Midbrain (tissue), 1 donor: Measurements from ENCODE around the gene LRRC4C.

Experiments
- DNase-seq: peaks from one replicate; lab custom pipeline; 2025; lab: John Stamatoyannopoulos, UW

LRRC4C gene

DNA sequence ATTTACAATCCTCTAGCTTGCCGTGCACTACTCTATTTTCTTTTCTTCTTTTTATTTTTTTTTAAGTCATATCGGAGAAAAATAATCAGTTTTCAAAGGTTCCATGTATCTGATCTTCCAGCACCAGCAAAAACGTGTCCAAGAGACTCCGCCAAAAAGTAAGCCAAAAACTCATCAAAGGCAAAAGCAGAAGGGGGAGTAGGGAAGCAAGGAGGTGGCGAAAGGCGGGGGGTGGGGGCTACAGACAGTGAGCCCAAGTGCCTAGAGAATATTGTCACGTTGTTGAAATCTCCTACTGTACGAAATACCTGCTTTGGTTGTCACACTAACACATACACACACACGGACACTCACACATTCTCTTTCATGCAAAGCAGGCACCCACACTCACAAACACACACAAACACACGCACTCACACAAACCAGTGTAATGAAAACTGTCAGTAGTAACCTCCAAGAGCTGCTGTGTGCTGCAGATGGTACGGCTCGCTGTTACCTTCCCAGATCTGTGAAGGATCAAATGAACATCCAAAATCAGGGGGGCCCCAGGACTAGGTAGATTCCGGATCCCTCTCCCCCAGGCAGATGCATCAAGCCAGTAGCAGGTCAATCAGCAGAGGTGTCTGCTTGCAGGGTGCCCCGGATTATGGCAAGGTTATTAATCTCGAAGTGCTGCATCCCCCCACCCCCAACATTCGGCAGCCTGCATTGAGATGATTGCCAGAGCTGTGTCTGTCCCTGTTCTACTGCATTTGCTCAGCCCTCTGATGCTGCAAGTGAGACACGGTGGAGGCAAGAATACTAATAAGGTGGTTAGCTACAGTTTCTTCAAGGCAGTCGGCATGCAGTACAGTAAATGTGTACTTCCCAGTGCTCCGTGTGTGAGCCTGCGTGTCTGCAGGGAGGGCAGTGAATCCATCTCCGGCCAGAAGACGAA, at the start of gene LRRC4C:
TSS of gene LRRC4C (minus strand) at position 188 of the 937 bp plus-strand sequence.
- no peak for DNase-seq

DNA sequence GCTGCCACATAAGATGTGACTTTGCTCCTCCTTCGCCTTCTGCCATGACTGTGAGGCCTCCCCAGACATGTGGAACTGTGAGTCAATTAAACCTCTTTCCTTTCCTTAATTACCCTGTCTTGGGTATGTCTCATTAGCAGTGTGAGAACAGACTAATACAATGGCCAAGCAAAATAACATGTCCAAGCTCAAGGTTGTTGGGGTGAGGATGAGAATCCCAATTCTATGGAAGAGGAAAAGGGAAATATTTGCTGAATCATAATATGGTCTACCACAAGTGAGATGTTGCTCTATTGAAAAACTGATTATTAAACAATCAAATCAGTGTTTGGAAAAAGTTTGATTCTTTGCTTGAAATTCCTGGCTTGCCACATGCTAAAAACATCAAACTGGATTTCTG, 48.7 kb upstream of the LRRC4C start:
- no peak for DNase-seq

DNA sequence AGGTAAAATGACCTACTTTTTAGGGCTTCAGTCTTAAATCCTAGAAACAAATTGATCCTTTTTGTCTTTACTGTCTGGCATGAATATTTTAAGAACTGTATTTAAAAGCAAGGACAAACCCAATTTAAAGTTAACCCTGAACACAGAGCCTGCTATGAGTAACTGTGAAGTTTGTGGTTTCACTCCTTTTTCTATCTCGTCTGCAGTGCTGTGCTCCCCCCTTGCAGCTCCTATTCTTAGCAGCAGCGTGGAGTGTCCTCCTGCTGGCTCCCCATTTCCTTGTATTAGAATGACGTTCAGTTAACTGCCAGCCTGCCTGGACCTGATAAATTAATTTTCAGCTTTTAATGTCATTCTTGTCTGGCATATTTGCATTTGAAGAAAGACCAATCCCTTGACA, 40.0 kb upstream of the LRRC4C start:
- no peak for DNase-seq

DNA sequence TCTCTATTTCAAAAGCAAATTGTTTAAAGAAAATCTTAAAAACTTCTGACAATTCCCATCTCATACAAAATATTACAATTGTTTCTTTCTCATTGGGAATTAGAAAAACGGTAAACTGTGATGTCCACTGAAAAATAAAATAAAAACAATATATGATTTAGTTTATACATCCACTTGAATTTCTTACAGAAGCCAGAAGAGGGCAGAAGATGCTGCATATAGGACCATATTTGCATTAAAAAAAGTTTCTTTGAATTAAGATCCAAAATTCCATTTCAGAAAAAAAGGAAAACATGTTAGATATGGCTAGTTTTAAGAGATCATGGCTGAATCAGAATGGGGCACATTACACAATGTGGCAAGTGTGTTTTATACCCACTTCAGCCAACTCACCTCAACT, 39.3 kb upstream of the LRRC4C start:
- DNase-seq, result no peak

DNA sequence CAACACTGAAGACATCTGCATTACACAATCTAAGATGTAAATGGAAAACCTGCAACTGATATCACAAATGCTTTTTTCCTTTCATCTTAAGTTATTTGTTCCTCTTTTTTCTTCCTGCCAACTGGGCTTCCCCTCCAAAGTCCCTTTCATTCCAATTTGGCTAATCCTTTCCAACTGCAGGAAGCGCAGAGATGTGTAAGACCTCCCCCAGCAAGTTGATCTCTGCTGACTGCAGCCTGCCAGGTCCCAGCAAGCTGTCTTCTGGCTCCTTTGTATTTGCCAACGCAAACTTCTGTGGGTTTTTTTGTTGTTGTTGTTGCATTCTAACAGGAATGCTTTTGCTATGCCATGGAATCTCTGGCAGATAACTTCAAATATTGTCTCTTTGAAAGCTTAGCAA, 38.5 kb upstream of the LRRC4C start:
- no peak for DNase-seq

DNA sequence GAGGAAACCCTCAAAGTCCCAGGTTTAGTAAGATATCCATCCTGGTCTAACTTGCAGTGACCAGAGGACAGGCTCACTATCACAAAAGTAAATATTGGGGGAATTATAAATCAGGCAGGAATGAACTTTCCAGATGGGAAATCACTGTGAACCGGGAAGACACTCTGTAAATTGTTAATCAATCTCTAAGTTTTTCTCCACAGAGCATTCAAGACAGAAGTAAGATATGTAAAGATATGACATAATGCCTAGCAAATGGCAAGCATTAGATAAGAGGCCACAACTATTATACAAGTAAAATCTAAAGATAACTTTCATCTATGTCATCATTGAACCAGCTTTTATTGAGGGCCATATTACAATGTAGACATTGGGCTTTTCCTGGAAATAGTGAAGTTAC, 35.3 kb upstream of the LRRC4C start:
- DNase-seq, result no peak

DNA sequence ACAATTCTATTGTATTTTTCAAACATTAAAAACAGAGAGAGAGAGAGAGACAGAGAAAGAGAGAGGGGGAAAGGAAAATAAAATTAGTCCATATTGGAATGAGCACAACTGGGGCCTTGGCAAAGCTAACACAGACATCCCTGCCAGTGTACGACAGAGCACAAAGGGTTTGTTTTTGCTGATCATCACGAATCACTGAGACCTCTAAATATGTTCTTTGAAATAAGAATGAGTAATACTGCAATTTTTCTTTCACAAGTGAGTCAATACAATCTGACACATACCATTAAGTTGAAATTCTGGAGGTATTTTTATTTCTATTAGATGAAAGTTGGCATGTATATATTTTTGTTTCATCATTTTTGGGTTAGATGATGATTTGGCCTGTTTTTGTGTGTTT, 27.0 kb upstream of the LRRC4C start:
- no peak for DNase-seq

DNA sequence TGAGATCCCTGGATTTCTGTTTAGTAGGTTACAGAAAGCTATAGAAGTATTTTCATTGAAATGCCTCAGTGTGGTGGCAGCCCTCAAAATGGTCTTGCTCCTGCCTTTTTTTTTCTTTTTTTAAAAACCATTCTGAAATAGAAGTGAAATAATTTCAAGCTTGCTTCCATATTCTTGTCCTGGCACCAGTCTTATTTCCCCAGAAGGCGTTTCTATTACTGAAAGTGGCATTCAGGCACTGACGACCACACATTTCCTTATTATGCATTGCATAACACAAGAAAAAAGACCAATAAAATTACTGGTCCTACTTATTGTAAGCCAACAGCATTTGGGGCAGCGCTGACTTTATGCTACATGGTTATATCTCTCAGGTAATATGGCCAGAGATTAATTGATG, 24.5 kb upstream of the LRRC4C start:
- DNase-seq, result no peak

DNA sequence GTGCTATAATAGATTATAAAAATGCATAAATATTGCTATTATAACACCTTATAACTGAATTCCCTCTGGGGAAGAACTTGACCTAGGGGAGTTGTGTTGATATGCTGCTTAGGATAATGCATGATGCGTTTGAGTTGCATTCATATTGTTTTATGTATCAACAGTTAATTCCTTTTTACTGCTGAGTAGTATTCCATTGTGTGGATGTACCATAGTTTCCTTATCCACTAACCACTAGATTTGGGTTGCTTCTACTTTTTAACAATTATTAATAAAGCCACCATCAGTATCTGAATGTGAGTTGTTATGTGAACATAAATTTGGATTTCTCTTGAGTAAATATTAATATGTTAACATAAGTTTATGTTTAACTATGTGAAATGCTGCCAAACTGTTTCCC, 19.7 kb upstream of the LRRC4C start:
- no peak for DNase-seq

DNA sequence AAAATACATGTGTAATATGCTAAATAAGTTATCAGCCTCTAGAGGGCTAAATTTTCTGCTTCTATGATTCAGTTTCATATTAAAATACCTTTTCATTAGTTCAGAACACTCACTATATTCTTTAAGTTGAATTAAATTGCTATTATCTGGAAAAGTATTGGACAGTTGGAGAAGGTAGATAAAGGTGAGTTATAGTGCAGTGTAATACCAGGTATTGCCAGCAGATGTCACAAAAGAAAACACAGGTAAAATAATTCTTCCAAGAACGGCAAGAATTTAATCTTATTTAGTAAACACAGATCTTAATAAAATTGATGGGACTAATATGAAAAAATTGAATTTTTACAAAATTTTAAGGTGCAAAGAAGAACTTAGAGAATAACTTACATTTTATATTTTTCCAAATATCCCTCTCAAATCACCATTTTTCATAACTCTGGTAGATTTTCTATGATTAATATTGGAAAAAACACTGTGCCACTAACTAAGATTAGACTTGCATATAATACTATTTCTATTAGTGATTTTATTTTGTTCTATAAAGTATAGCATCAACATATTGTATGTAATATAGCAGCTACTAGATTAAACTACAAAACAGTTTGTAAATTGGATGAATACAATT, 1.7 kb upstream of the LRRC4C start:
- no peak for DNase-seq

DNA sequence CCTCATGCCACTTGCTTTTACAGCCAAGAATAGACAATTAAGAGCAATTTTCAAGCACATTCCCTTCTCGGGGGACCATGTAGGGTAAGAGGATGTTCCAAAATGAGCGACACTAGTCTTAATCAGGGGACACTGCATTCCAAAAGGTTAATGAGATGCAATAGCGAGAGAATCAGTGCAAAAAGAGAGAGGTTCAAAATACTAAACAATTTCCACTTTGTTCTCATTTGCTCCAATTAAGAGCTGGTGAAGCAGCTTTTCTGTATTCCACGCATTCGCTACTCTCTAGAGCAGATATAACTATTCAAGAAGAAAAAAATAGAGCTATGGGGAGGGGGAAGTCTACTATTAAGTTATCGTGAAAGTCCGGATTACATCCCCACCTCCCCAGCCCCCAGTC, 811 bp downstream of the LRRC4C start:
- DNase-seq, result no peak

DNA sequence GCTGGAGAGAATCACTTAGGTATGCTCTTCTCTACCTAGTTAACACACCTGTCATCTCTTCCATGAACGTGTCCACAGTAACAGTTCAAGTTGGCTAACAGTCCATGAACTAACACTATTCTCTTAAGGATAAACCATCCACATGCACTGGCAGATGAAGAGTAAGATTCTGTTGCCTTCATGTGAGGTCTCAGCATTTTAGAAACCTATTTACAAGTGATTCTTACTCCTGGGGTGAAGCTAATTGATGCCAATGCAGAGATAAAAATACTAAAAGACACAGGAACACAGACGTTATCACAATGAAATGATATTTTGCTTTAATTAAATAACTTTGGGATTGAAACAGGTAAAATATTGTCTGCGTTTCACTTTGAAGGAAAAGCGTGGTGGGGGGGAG, 1.3 kb downstream of the LRRC4C start:
- no peak for DNase-seq

DNA sequence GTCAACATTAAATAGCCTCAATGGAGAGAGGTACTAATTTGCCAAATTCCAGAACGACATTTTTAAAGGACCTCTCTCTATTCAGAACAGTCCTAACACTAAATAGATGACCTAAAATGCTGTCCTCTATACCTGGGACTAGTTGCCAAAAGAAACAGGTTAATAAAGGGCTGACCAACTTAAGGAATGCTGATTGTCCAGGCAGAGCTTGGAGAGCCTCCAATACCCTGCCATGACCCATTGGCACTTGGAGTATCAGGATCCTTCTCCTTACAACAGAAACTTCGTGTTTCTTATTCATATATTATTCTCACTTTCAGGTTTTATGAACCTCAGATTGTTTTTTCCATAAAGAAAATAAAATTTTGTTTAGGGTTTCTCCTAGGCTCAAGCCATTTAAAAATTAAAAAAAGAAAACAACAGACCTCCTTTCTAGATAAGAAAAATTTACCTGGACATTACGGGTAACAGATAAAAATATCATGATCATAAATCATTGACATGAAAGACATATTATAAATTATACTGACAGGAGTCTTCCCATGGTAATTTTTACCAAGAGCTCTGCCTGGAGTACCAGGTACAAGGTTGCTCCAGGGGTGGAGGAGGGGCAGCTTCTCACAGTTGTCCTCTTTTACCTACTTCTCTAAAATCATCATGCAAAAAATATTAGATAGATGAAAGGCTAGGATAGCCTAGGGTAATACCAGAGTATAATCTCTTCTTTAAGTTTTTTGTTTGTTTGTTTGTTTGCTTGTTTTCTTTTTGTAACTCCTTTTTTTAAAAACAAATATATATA, 2.0 kb downstream of the LRRC4C start:
- no peak for DNase-seq

DNA sequence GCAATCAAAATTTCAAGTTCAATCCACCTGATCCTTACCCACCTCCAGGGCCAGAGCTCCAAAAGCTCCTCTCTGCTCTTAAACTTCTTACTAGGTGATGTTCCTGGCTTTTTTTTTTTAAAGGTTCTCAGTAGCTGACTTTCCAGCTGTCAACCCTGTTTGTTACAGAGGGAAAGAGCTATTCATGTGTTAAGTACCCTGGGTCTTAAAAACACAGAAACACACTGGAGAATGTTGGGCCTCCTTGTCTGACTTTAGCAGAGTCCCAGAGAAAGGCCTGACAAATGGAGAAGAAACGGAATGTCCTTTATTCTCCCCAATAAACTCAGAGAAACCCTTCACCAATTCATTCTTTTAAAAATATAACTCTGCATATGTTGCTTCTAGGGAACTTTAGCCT, 3.2 kb downstream of the LRRC4C start:
- no peak for DNase-seq

DNA sequence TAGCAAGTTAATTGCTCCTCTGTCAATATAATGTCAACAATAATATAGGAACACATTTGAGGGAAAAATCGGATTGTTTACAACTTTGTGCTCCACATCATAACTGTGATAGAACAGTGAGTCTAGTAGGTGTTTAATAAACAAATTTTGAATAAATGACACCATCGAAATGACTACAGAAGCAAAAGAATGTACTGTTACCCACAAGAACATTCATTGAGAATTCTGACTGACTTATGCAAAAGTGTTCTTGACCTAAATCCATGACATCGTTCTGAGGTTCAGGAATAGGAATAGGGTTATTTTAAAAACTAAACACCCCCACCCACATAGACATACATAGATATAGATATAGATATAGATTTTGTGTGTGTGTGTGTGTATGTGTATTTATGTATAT, 8.4 kb downstream of the LRRC4C start:
- no peak for DNase-seq

DNA sequence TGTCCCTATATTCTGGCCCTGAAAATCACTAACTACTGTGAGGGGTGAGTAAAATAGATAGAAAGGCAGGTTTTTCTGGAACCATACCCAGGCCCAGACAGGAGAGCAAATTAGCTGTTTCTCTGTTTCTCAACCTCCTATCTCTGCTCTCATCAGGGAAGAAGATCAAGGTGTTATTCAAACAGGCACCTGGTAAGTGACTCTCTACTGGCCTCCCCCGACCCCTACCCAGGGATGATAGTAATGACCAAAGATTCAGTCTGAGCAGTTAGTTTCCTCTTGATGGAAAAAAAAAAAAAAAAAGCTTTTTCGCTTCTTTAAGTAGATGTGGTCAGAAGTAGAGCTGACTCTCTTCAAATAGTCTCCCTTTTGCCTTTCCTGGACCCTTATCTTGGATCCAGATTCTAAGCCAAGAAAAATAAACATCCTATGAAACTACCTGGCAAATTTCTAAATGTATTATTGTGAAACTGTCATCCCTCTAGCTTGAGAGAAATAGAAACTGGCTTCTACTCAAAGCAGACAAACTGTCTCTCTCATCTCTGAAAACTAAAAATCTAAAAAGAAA, 9.9 kb downstream of the LRRC4C start:
- no peak for DNase-seq

DNA sequence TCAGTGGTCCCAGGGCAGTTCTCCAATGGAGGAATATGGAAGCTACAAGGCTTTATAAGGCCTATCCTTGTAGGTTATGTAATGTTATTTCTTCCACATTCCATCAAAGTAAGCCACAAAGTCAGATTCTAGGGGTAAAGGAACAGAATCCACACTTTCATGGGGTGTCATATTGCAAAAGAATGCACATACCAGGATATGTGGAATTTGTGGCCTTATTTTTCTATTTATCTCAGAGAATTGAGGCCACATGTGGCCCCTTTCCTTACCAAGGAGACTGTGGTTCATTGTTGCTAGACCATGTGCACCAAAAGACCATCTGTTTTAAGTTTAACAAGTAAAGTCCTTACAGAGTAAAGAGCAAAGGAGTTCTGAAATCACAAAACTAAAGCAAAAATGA, 12.9 kb downstream of the LRRC4C start:
- DNase-seq, result no peak

DNA sequence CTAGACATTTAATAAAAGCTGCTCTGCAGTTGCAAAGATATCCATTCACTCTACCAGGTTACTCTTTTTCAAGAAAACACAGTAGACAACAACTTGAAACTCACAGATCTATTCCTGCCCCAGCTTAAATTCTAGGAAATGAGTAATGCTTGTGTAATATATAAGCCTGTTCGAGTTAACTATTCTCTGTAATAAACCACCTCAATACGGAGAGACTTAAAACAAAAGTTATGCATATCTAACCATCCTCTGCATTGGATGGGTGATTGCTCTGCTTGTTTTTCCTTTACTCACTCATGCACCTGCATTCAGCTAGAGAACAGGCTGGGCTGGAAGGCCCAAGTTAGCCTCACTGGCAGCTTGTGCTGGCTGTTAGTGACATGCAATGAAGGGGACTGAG, 13.3 kb downstream of the LRRC4C start:
- DNase-seq, result no peak

DNA sequence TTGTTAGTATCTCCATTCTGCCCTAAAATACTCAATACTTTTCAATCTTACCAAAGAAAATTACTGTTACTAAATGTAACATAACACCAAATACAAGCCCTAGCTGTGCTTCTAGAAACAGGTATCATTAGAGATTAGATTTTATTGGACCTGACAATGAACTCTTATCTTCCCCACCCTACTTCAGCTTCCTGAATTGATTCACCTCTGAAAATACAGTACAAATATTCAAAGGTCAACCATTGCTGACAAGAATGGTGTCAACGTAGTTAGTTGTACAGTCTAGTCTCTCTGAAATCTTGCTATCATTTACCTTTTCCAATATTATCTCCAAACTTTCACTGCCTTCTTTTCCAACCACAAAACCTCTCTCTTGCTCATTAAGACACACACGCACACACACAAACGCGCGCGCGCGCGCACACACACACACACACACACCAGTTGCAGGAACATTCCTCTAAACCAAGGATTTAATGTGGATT, 22.4 kb downstream of the LRRC4C start:
- no peak for DNase-seq

DNA sequence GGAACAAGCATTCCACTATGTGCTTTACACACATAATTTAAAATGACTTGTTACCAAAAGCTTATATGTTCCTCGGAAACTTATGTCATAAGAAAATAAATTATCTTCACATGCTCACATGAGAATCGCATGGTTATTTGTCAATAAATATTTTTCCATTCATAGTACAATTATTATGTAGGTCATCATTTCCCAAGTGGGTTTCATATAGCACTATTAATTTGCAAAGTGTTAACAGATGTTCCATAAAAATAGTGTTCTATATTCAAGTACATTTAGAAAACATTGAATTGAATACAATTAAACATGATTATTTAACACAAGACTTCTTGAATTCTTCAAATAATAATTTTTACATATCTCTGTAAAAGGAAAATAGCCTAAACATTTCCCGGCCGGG, 23.9 kb downstream of the LRRC4C start:
- DNase-seq, result no peak

DNA sequence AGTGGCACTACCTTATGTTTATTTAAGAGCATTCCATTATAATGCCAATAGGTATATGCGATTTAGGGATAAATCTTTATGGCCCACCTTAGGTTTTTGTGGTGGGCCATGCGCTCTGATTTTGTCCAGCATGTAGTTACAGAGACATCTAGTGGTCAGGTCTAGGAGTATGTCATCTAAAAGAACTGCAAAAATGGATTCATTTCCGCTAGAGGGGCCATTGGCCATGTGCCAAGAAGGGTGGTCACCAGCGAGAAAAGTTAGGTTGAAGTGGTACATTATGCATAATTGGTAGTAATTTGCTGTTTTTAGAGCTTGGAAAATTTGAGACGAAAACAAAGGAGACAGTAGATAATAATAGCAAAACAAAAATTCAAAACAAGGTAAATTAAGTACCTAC, 27.7 kb downstream of the LRRC4C start:
- DNase-seq, result no peak

DNA sequence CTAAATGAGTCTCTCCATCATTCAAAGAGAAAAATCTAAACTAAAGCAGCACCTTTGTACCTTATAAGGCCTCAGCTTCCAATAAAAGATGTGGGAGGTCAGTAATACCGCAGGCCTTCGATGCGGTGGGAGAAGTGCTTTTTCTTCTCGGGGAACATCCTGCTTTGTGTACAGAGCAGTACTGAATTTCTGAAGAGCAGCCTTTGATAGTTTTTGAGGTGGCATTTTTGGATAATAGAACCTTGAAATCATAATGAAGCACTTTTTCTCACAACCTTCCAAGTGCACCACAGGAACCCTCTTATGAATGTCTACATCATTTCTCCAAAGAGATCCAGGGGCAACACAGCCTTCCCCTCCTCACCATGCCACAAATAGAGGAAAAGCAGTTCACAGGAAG, 39.6 kb downstream of the LRRC4C start:
- no peak for DNase-seq
